ENCODE measurements around the gene TMEM26.
"Not testable (repeated sequence)": the region's sequence is repeated elsewhere in the genome, so short reads cannot be mapped to it uniquely, and the experiment has no call there.

TMEM26 gene

DNA sequence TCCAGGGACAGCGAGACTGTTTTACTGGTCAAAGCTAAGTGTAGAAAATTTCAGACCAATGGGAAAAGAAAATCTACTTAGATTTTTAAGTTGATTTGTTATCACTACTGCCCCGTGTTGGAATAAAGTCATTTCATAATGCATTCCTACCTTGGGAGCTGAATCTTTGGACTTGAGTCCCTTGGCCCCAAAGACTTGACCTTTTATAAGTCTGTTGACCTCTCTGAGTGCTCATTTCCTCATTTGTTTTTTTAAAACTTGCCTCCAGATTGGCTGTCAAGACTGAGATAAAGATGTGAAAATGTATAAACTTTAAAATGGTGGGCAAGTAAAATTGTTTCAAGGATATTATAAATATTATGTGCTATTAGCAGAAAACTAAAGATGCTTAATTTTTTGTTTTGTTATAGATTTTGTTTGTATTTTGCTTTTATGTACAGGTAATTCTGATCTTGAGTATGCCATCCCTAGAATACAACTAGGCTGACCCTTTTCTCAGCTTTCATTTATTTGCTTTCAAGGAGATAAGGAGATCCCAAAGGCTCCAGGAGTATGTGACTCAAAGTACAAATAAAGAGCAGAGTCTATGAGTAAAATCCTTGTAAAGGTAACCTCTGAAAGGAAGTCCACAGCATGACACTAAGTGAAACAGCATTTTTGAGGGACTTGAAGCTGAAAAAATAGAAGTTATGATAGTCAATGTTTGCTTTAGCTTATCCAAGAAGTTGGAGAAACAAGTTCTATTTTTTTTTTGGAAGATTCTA lies 54.6 kb downstream of the TMEM26 start:
- DNase-seq: no peak

GRCh38 chr10:61397175-61397986 lies 55.8 kb downstream of the TMEM26 start:
- no peak for DNase-seq

DNA sequence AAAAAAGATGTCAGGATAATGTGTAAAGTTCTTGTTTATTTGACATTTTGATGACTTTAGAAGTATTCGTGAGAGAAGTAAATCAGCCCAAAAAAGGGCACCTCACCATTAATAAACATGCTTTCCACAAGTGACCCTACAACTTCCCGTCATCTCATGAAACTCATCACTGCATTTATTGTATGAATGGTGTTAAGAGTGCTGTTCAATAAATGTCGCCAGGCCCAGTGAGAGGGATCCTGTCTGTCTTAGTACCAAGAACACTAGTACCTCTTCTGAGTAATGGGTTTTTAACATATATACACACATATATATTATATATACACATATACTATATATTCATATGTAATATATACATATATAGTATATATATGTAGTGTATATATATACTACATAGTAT lies 61.9 kb downstream of the TMEM26 start:
- DNase-seq: no peak

- no peak for DNase-seq
Observed at GRCh38 chr10:61390851-61391250, 62.3 kb downstream of the TMEM26 start.

GRCh38 chr10:61389887-61390286 lies 63.3 kb downstream of the TMEM26 start:
- no peak for DNase-seq

GRCh38 chr10:61388986-61389385 lies 64.2 kb downstream of the TMEM26 start:
- DNase-seq: not testable (repeated sequence)

- no peak for DNase-seq
Observed at GRCh38 chr10:61385231-61386001, 67.8 kb downstream of the TMEM26 start.

DNA sequence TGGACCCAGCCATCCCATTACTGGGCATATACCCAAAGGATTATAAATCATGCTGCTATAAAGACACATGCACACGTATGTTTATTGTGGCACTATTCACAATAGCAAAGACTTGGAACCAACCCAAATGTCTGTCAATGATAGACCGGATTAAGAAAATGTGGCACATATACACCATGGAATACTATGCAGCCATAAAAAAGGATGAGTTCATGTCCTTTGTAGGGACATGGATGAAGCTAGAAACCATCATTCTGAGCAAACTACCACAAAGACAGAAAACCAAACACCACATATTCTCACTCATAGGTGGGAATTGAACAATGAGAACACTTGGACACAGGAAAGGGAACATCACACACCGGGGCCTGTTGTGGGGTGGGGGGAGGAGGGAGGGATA lies 72.0 kb downstream of the TMEM26 start:
- not testable (repeated sequence) for DNase-seq

DNA sequence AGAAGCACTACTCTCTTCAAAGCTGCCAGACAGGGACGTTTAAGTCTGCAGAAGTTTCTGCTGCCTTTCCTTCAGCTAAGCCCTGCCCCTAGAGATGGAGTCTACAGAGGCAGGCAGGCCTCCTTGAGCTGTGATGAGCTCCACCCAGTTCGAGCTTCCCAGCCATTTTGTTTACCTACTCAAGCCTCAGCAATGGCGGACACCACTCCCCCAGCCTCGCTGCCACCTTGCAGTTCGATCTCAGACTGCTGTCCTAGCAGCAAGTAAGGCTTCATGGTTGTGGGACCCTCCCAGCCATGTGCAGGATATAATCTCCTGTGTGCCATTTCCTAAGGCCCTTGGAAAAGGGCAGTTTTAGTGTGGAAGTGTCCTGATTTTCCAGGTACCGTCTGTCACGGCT lies 74.3 kb downstream of the TMEM26 start:
- DNase-seq: no peak

DNA sequence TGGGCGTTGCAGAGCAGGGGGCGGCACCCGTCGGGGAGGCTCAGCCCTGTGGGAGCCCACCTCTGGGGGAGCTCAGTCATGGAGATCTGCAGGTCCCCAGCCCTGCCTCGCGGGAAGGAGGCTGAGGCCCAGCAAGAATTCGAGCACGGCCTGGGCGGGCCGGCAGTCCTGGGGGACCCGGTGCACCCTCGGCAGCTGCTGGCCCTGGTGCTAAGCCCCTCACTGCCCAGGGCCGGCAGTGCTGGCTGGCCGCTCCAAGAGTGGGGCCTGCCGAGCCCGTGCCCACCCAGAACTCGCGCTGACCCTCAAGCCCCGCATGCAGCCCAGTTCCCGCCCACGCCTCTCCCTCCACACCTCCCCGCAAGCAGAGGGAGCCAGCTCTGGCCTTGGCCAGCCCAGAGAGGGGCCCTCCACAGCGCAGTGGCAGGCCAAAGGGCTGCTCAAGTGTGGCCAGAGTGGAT lies 76.2 kb downstream of the TMEM26 start:
- DNase-seq: no peak

- no peak for DNase-seq
Observed at GRCh38 chr10:61376377-61376776, 76.8 kb downstream of the TMEM26 start.

GRCh38 chr10:61366365-61366764 lies 86.8 kb downstream of the TMEM26 start:
- no peak for DNase-seq

DNA sequence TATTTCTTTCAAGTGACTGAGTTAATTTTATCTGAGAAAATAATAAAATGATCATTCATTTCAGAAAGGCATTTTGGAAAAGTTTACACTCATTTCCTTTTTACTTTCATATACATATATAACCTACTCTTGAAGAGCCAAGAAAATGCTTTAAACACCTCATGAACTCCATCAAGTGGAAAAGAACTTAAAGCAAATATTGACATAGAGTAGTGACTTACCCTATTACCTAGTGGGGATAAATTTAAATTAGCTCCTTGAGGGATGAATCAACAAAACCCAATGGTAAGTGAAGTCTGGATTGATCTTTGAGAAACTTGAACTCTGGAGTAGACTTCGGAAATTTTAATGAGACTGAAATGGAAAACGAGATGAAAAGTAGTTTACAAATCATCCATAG lies 88.6 kb downstream of the TMEM26 start:
- no peak for DNase-seq

DNA sequence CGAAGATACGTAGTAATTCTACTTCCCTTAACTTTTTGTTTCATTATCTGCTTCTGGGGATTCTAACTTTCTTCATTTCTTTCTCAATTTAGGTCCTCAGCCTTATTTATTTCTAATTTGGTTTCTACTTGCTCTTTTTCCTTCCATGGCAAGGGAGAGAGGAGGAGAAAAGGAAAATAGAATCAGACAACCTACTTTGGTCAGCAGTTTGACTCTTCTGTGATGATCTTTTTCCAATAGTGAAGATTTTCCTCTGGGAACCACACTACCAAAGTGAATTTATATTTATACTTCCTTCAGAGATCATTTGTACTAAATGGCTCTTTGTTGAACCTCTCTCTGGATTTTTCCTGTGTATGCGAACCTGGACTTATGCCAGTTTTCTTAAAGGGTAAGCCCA lies 90.2 kb downstream of the TMEM26 start:
- no peak for DNase-seq

GRCh38 chr10:61359452-61359851 lies 93.7 kb downstream of the TMEM26 start:
- no peak for DNase-seq

GRCh38 chr10:61357687-61358086 lies 95.5 kb downstream of the TMEM26 start:
- no peak for DNase-seq
